GM18907 (cell line): ENCODE results near the gene CSDE1.

Source experiments
- ATAC-seq: cut with Tn5 transposase; IDR thresholded peaks from one replicate; pipeline ENCODE4 v1.9.1; 2021; ENCODE audit warnings: mild to moderate bottlenecking, moderate library complexity; ENCODE audit not compliant: unreplicated experiment

The CSDE1 gene

GRCh38 chr1:114668373-114668772, 89.4 kb downstream of the CSDE1 start:
- ATAC-seq = no peak

DNA sequence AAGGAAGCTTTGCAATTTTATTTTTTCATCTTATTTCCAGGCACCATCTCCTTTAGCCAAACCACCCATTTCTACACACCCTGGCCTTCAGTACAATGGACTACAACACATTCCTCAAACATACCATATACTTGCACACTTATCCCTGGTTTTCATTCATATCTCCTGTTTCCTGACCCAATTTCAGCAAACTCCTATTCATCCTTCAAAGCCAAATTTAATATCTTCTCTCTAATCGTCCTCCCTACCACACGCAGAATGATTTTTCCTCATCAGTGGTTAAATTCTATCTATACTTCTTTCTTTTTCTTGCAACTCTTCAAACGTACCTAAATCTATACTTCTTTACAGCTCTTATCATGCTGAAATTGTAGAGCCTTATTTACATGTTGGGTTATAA, 90.8 kb downstream of the CSDE1 start:
- no peak for ATAC-seq
